ENCODE measurements around the gene KCNQ1.

The KCNQ1 gene

GRCh38 chr11:2820976-2821375 is 376.2 kb downstream of the KCNQ1 start:
- no peak for DNase-seq

- no peak for DNase-seq
Measured at GRCh38 chr11:2821891-2822290, 377.1 kb downstream of the KCNQ1 start.

- no peak for DNase-seq
Measured at GRCh38 chr11:2824851-2825250, 380.0 kb downstream of the KCNQ1 start.

GRCh38 chr11:2825261-2825888 is 380.6 kb downstream of the KCNQ1 start:
- DNase-seq, result no peak

GRCh38 chr11:2825889-2826678 is 381.3 kb downstream of the KCNQ1 start:
- DNase-seq, result no peak

GRCh38 chr11:2826679-2827056 is 381.9 kb downstream of the KCNQ1 start:
- DNase-seq, result no peak

GRCh38 chr11:2827256-2827655 is 382.4 kb downstream of the KCNQ1 start:
- DNase-seq, result no peak

GRCh38 chr11:2827792-2828191 is 383.0 kb downstream of the KCNQ1 start:
- DNase-seq, result no peak

GRCh38 chr11:2828585-2829330 is 383.9 kb downstream of the KCNQ1 start:
- no peak for DNase-seq

GRCh38 chr11:2830030-2830812 is 385.4 kb downstream of the KCNQ1 start:
- DNase-seq, result no peak

- DNase-seq, result no peak
Measured at GRCh38 chr11:2830886-2831285, 386.1 kb downstream of the KCNQ1 start.

- no peak for DNase-seq
Measured at GRCh38 chr11:2831781-2832532, 387.1 kb downstream of the KCNQ1 start.

GRCh38 chr11:2832533-2833020 is 387.8 kb downstream of the KCNQ1 start:
- DNase-seq, result no peak

GRCh38 chr11:2833051-2833715 is 388.4 kb downstream of the KCNQ1 start:
- DNase-seq, result no peak

GRCh38 chr11:2833716-2834502 is 389.1 kb downstream of the KCNQ1 start:
- no peak for DNase-seq

- no peak for DNase-seq
Measured at GRCh38 chr11:2834503-2835273, 389.9 kb downstream of the KCNQ1 start.

GRCh38 chr11:2835296-2835695 is 390.5 kb downstream of the KCNQ1 start:
- no peak for DNase-seq

GRCh38 chr11:2835751-2836150 is 390.9 kb downstream of the KCNQ1 start:
- DNase-seq, result no peak

- no peak for DNase-seq
Measured at GRCh38 chr11:2836315-2837095, 391.7 kb downstream of the KCNQ1 start.

Data from NCI-H2171 (cell line).